Endodermal cell (in vitro differentiated cells): ENCODE measurements around the gene RHBDD3. TPM values are rescaled to one million over a fixed set of nuclear protein-coding genes. Genes with fewer than 3 reads are reported as not detected.

ENCODE experiments used
- DNase-seq: peaks from one replicate; pipeline ENCODE4 v3.0.0-alpha.2; 2017
- H3K27ac ChIP-seq: 2 replicates; pipeline ENCODE4 v1.5.1; 2013; ENCODE audit warnings: mild to moderate bottlenecking, low read depth, low read length, moderate library complexity
- H3K27me3 ChIP-seq: 2 replicates; pipeline ENCODE4 v1.6.1; 2013; ENCODE audit warnings: mild to moderate bottlenecking, low read length, moderate library complexity; ENCODE audit not compliant: insufficient read depth, control insufficient read depth, poor library complexity, severe bottlenecking
- H3K36me3 ChIP-seq: 2 replicates; pipeline ENCODE4 v1.7.0; 2013; ENCODE audit warnings: mild to moderate bottlenecking, low read length, moderate library complexity; ENCODE audit not compliant: control insufficient read depth, insufficient read depth
- H3K4me1 ChIP-seq: one replicate; pipeline ENCODE4 v1.7.0; 2013; ENCODE audit warnings: low read length; ENCODE audit not compliant: control insufficient read depth, insufficient read depth
- H3K4me3 ChIP-seq: 2 replicates; pipeline ENCODE4 v1.5.1; 2013; ENCODE audit warnings: mild to moderate bottlenecking, low read length, moderate library complexity
- H3K9ac ChIP-seq: 2 replicates; pipeline ENCODE4 v1.6.1; 2013; ENCODE audit warnings: mild to moderate bottlenecking, low read length, moderate library complexity; ENCODE audit not compliant: poor library complexity, severe bottlenecking; ENCODE audit errors: extremely low read depth
- H3K9me3 ChIP-seq: 2 replicates; pipeline ENCODE4 v1.6.1; 2013; ENCODE audit warnings: mild to moderate bottlenecking, low read length, moderate library complexity; ENCODE audit not compliant: control insufficient read depth
- H3K27ac Mint-ChIP-seq: 2 replicates; pipeline ENCODE4 v1.8.0; 2020; ENCODE audit warnings: mixed read lengths
- H3K27me3 Mint-ChIP-seq: 2 replicates; pipeline ENCODE4 v1.8.0; 2021; ENCODE audit warnings: mild to moderate bottlenecking, mixed read lengths; ENCODE audit not compliant: insufficient read depth
- H3K36me3 Mint-ChIP-seq: 2 replicates; pipeline ENCODE4 v1.8.0; 2020; ENCODE audit warnings: low read depth, mixed read lengths
- H3K4me1 Mint-ChIP-seq: 2 replicates; pipeline ENCODE4 v1.8.0; 2020; ENCODE audit warnings: mixed read lengths
- H3K4me3 Mint-ChIP-seq: 2 replicates; pipeline ENCODE4 v1.8.0; 2020; ENCODE audit warnings: mild to moderate bottlenecking, moderate library complexity, mixed read lengths
- H3K9me3 Mint-ChIP-seq: 2 replicates; pipeline ENCODE4 v1.8.0; 2020; ENCODE audit warnings: mild to moderate bottlenecking, mixed read lengths
- CTCF ChIP-seq: fragments of 200-600 bp; sonication (generic); conservative IDR thresholded peaks from 2 replicates; pipeline ENCODE4 v1.5.0; 2021; ENCODE audit warnings: antibody characterized with exemption, mild to moderate bottlenecking
- WGBS, 2 experiments: methylation state at CpG; one replicate each; pipeline versions ENCODE4 v1.1.5 to v1.1.7; 2013; ENCODE audit warnings: missing lambda C conversion rate in 2 of 2, mixed read lengths in 1 of 2; ENCODE audit not compliant: insufficient coverage in 1 of 2, insufficient read length in 1 of 2; 5-methylcytosine and 5-hydroxymethylcytosine counted together
- total RNA-seq, 2 donors: library from RNA; stranded (reverse); fragmentation: NEBNext Ultra II Directional in 1 of 2; extraction: Animal tissue kit (Norgen Biotek cat#: 25700) in 1 of 2; gene quantifications; 2 replicates in 1 of 2; 3 replicates in 1 of 2; pipeline ENCODE4 v1.2.1, GENCODE V29; 2021

RHBDD3 gene
- total RNA-seq, 2 donors from 2014 or later, result 65.0 to 75.2 TPM

GRCh38 chr22:29269230-29269604 lies 1.4 kb upstream of the RHBDD3 start:
- Histone ChIP-seq H3K36me3 (peaks cover 67% of the 10 kb centered on the region), H3K27me3 (no peaks in the 10 kb centered on the region), H3K4me3 (peak overlapping the region; percentile 99), H3K9me3 (no peaks in the 10 kb centered on the region), H3K4me1 (peaks cover 16% of the 10 kb centered on the region), H3K27ac (peak overlapping the region; percentile 100), H3K9ac (peak overlapping the region; percentile 100)
- Mint-ChIP-seq H3K27ac (peak overlapping the region; percentile 98), H3K27me3 (peaks cover 2% of the 10 kb centered on the region), H3K4me1 (peaks cover 44% of the 10 kb centered on the region), H3K36me3 (peaks cover 64% of the 10 kb centered on the region), H3K4me3 (peak overlapping the region; percentile 99), H3K9me3 (no peaks in the 10 kb centered on the region)
- no peak for DNase-seq
- TF ChIP-seq CTCF, result no peak
- WGBS, 2 experiments, result 1% methylated on average over 14 of the region's 14 CpGs

- Mint-ChIP-seq H3K4me3 (peak overlapping the region; percentile 99), H3K9me3 (no peaks in the 10 kb centered on the region), H3K27ac (peak overlapping the region; percentile 100), H3K27me3 (peaks cover 2% of the 10 kb centered on the region), H3K36me3 (peaks cover 60% of the 10 kb centered on the region), H3K4me1 (peaks cover 44% of the 10 kb centered on the region)
- TF ChIP-seq CTCF, result no peak
- H3K27me3 ChIP-seq, result no peaks in the 10 kb centered on the region
- WGBS, 2 experiments, result 0% methylated on average over 17 to 51 of the region's 51 CpGs
- peak overlapping the region; percentile 99 for H3K4me3 ChIP-seq
- peak overlapping the region; percentile 100 for H3K9ac ChIP-seq
- peak overlapping the region; percentile 100 for H3K27ac ChIP-seq
- peaks cover 67% of the 10 kb centered on the region for H3K36me3 ChIP-seq
- DNase-seq, result peak; percentile 79
- H3K4me1 ChIP-seq, result peaks cover 16% of the 10 kb centered on the region
- no peaks in the 10 kb centered on the region for H3K9me3 ChIP-seq
Observed at GRCh38 chr22:29268511-29269229, 889 bp upstream of the RHBDD3 start.

- peak overlapping the region; percentile 100 for H3K27ac Mint-ChIP-seq
- TF ChIP-seq CTCF, result peak; percentile 13
- peaks cover 2% of the 10 kb centered on the region for H3K27me3 Mint-ChIP-seq
- Histone ChIP-seq H3K4me1 (peaks cover 16% of the 10 kb centered on the region), H3K9ac (peak overlapping the region; percentile 100), H3K27me3 (no peaks in the 10 kb centered on the region), H3K27ac (peak overlapping the region; percentile 100), H3K4me3 (peak overlapping the region; percentile 99), H3K36me3 (peaks cover 55% of the 10 kb centered on the region), H3K9me3 (no peaks in the 10 kb centered on the region)
- no peaks in the 10 kb centered on the region for H3K9me3 Mint-ChIP-seq
- H3K4me1 Mint-ChIP-seq, result peaks cover 35% of the 10 kb centered on the region
- peak overlapping the region; percentile 99 for H3K4me3 Mint-ChIP-seq
- no peak for DNase-seq
- H3K36me3 Mint-ChIP-seq, result peaks cover 49% of the 10 kb centered on the region
- 0 to 1% methylated on average over 18 to 32 of the region's 32 CpGs for WGBS, 2 experiments
Observed at GRCh38 chr22:29267462-29267857, 321 bp downstream of the RHBDD3 start.
